ENCODE measurements around the gene PRMT3.
"Not testable (repeated sequence)": the region's sequence is repeated elsewhere in the genome, so short reads cannot be mapped to it uniquely, and the experiment has no call there.

The PRMT3 gene

GRCh38 chr11:20518323-20518834, 130.9 kb downstream of the PRMT3 start:
- no peak for DNase-seq (ENCODE audit: low read depth)

GRCh38 chr11:20522536-20522935, 135.0 kb downstream of the PRMT3 start:
- no peak for DNase-seq (ENCODE audit: low read depth)

GRCh38 chr11:20529757-20530156, 142.2 kb downstream of the PRMT3 start:
- DNase-seq (ENCODE audit: low read depth) = no peak

GRCh38 chr11:20530942-20531703, 143.6 kb downstream of the PRMT3 start:
- DNase-seq (ENCODE audit: low read depth) = no peak

GRCh38 chr11:20535271-20535881, 147.9 kb downstream of the PRMT3 start:
- DNase-seq (ENCODE audit: low read depth) = no peak

GRCh38 chr11:20536365-20536764, 148.8 kb downstream of the PRMT3 start:
- DNase-seq (ENCODE audit: low read depth) = no peak

- DNase-seq (ENCODE audit: low read depth) = no peak
Observed at GRCh38 chr11:20536784-20537183, 149.3 kb downstream of the PRMT3 start.

- no peak for DNase-seq (ENCODE audit: low read depth)
Observed at GRCh38 chr11:20541503-20541902, 154.0 kb downstream of the PRMT3 start.

GRCh38 chr11:20544603-20545237, 157.2 kb downstream of the PRMT3 start:
- DNase-seq (ENCODE audit: low read depth) = no peak

- DNase-seq (ENCODE audit: low read depth) = no peak
Observed at GRCh38 chr11:20547411-20547810, 159.9 kb downstream of the PRMT3 start.

GRCh38 chr11:20551096-20551495, 163.6 kb downstream of the PRMT3 start:
- DNase-seq (ENCODE audit: low read depth) = no peak

GRCh38 chr11:20555783-20556182, 168.3 kb downstream of the PRMT3 start:
- DNase-seq (ENCODE audit: low read depth) = no peak

- not testable (repeated sequence) for DNase-seq (ENCODE audit: low read depth)
Observed at GRCh38 chr11:20556396-20556795, 168.9 kb downstream of the PRMT3 start.

- no peak for DNase-seq (ENCODE audit: low read depth)
Observed at GRCh38 chr11:20558741-20559140, 171.2 kb downstream of the PRMT3 start.

All from stimulated activated CD8-positive, alpha-beta memory T cell treated with anti-CD3 and anti-CD28 coated beads, Interleukin-7, amount 100 ng/mL, for 24 hours (primary cell).